ENCODE results near the gene ZDHHC17. TPM values are rescaled to one million over a fixed set of nuclear protein-coding genes. Genes with fewer than 3 reads are reported as not detected.

The ZDHHC17 gene
- total and polyA plus RNA-seq, 12 donors = 6.8 to 28.0 (median 21.5) TPM

DNA sequence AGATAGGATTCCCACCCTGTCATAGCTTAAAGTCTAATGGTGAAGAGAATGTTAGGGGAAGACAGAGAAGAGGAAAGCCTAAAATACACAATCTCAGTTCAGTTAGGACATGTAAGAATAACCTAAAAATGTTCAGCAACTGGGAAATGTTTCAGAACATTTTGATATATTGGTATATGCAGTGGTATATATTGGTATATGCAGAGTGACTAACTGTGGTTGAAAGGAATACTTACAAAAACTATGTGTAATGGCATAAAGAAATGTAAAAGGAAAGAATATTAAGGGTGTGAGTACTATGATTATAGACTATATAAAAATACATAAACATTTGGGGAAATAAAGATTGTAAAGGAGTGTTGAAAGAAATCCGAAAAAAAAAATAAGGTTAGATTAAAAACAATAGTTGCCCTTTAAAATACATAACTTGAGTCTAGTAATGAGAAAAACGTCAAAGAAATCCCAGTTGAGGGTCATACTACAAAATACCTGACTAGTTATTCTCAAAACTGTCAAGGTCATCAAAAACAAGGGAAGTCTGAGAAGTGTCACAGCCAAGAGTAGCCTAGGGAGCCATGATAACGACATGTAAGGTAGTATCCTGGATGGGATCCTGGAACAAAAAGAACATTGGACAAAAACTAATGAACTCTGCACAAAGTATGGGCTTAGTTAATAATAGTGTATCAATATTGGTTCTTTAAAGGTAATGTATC is 25.6 kb downstream of the ZDHHC17 start:
- intact Hi-C loops (cut with DNase I) = loop anchor here in 8 of 10 donors (2.0 to 5.0 kb wide), 4 partner anchors 167 to 223 kb away; no protein-coding TSS in a partner anchor
- DNase-seq (no peak), ATAC-seq (no peak)
- H3K4me1 ChIP-seq = peaks cover 3 to 79% (median 34%) of the 10 kb centered on the region in 9 donors
- H3K4me3 ChIP-seq = no peak overlapping the region
- no peaks in the 10 kb centered on the region for H3K27me3 ChIP-seq
- H3K27ac ChIP-seq = no peak overlapping the region
- WGBS, 2 donors = 50 to 54% methylated on average over 3 of the region's 3 CpGs
- no peaks in the 10 kb centered on the region for H3K36me3 ChIP-seq
- peaks cover 0 to 11% (median 0%) of the 10 kb centered on the region in 11 donors for H3K9me3 ChIP-seq
- TF ChIP-seq, protein P1, sequence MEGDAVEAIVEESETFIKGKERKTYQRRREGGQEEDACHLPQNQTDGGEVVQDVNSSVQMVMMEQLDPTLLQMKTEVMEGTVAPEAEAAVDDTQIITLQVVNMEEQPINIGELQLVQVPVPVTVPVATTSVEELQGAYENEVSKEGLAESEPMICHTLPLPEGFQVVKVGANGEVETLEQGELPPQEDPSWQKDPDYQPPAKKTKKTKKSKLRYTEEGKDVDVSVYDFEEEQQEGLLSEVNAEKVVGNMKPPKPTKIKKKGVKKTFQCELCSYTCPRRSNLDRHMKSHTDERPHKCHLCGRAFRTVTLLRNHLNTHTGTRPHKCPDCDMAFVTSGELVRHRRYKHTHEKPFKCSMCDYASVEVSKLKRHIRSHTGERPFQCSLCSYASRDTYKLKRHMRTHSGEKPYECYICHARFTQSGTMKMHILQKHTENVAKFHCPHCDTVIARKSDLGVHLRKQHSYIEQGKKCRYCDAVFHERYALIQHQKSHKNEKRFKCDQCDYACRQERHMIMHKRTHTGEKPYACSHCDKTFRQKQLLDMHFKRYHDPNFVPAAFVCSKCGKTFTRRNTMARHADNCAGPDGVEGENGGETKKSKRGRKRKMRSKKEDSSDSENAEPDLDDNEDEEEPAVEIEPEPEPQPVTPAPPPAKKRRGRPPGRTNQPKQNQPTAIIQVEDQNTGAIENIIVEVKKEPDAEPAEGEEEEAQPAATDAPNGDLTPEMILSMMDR (IDR thresholded peaks at IDR 0.05) = no peak

DNA sequence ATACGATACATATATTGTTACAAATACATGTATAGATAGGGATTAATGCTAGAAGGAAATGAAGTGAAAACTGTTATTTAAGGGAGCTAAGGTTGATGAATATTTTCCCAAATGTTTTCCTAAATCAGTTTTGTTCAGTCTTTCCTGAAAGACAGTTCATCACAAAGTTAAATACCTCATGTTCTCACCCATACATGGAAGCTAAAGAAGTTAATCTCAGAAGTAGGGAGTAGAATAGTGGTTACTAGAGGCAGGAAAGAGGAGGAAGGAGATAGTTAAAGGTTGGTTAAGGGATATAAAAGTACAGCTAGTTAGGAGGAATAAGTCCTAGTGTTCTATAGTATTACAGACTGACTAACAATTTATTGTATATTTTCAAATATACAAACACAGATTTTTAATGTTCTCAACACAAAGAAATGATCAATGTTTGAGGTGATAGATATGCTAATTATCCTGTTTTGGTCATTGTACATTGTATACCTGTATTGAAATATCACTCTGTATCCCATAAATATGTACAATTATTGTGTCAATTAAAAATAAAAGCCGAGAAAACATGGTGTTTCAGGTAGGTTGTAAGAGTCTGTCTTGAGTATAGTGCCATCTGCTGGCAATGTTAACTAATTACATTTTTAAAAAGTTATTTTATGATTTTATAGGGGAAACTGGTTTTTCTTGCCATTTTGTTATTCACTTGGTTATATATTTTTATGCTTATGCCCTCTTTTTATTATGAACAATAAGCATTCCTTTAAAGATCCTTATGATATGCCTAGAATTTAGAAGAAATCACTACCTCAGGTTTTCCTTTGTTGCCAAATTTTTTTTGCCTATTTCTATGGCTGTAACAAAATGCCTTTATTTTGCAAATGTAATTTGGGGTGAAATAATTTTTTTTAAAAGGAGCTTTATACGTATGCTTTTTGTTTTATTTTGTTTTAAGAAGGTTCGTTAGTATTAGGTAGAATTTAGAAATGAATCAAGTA is 26.9 kb downstream of the ZDHHC17 start:
- Histone ChIP-seq H3K27me3 (no peaks in the 10 kb centered on the region), H3K9me3 (peaks cover 0 to 11% (median 0%) of the 10 kb centered on the region in 11 donors), H3K4me1 (peaks cover 0 to 79% (median 25%) of the 10 kb centered on the region in 9 donors), H3K36me3 (no peaks in the 10 kb centered on the region), H3K4me3 (no peak overlapping the region), H3K27ac (peak overlapping the region in 1 of 10 donors; percentile 20)
- intact Hi-C loops (cut with DNase I) = loop anchor here in 9 of 10 donors (1.0 to 5.0 kb wide), 5 partner anchors 168 to 221 kb away; no protein-coding TSS in a partner anchor
- DNase-seq = no peak
- TF ChIP-seq, protein P1 (IDR thresholded peaks at IDR 0.05) = peak; percentile 64 to 87 (median 72)
- peak in 4 of 8 donors; percentile 38 to 60 (median 46) for ATAC-seq
- 54% methylated on average over 4 of the region's 4 CpGs for WGBS, 2 donors

DNA sequence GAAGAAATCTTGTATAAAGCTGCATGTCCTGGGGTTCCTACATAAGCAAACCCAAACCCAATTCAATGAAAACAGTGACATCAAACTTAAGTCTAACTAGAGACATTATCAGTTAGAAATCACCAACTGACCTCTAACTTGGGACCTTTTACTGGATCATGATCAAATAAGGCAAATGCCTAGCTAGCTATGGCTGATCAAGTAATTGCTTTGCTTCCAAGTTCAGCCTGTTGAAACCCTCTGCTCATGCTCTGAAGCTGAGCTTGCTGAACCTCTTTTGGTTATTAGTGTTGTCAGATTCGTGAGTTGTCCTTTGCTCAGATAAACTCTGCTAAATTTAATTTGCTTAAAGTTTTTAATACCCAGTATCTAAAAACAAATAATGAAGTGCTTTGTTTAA is 28.9 kb downstream of the ZDHHC17 start:
- intact Hi-C loops (cut with DNase I) = loop anchor here in 3 of 10 donors (5.0 kb wide), 2 partner anchors 171 to 219 kb away; no protein-coding TSS in a partner anchor
- peaks cover 0 to 4% (median 0%) of the 10 kb centered on the region in 9 donors for H3K36me3 ChIP-seq
- H3K27me3 ChIP-seq = no peaks in the 10 kb centered on the region
- ATAC-seq (no peak), DNase-seq (no peak)
- 27 to 34% methylated on average over 1 of the region's 1 CpG for WGBS, 2 donors
- TF ChIP-seq, protein P1 (IDR thresholded peaks at IDR 0.05) = no peak
- no peak overlapping the region for H3K4me3 ChIP-seq
- H3K4me1 ChIP-seq = peaks cover 0 to 64% (median 26%) of the 10 kb centered on the region in 9 donors
- peaks cover 0 to 3% (median 0%) of the 10 kb centered on the region in 11 donors for H3K9me3 ChIP-seq
- no peak overlapping the region for H3K27ac ChIP-seq

DNA sequence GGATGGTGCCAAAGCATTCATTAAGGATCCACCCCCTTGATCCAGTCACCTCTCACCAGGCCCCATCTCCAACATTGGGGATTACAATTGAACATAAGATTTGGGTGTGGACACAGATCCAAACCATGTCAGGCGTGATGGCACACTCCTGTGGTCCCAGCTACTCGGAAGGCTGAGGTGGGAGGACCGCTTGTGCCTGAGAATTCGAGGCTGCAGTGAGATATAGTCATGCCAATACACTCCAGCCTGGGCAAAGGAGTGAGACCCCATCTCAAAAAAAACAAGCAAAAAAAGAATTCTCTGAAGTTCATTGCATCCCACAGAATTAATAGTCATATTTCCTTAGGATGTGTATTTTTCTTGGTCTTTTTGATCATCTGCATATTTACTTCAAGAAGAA is 34.9 kb downstream of the ZDHHC17 start:
- Histone ChIP-seq H3K27me3 (no peaks in the 10 kb centered on the region), H3K27ac (no peak overlapping the region), H3K9me3 (peaks cover 0 to 20% (median 4%) of the 10 kb centered on the region in 11 donors), H3K36me3 (peaks cover 0 to 44% (median 6%) of the 10 kb centered on the region in 9 donors), H3K4me3 (no peak overlapping the region), H3K4me1 (peaks cover 0 to 20% (median 5%) of the 10 kb centered on the region in 9 donors)
- no peak for DNase-seq
- TF ChIP-seq, protein P1 (IDR thresholded peaks at IDR 0.05) = no peak
- intact Hi-C loops (cut with DNase I) = no loop called here
- WGBS, 2 donors = 98% methylated on average over 4 of the region's 4 CpGs
- no peak for ATAC-seq
